ENCODE results near the gene ANKRD63.
A peak's percentile ranks its signal among the peaks of the same experiment; 100 is the strongest.

Gene ANKRD63

DNA sequence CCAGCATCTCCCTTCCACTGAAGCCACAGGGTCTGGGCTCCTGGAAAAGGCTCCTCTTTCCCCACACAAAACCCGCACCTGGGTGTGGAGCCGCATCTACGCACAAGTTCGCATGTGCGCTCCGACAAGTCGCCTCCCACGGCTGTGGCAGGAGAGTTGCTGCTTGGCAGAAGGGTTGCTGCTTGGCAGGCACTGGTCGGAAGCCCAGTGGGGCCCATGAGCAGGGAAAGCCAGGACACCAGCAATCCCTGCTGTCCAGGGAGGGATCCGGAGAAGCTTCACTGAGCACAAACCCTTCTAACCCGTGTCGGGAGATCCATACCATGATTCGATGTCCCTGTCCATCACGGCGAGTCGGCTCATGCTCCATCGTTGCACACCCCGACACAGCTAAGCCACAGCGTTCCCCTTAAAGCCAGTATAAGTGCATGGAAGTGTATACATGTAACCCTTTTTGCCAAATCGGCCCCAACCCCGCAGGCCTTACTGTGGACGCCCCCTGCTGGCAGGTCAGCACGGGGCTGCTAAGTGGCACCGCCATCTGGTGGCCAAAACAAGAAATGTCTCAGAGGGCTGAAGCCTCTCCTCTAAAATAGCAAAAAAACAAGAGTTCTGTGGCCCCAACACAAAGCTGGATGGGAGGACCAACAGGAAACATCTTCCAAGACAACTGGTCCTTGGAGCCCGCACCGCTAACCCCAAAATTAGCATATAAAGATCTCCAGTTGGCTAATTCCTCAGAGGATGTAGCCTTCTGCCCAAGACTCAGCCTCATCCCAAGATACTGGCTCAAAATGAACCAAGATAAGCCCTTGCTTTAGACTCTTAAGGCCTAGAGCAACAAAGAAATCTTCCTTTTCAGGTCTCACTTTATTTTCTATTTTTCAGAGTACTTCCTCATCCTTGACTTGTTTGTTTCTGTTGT is 8.3 kb downstream of the ANKRD63 start:
- in situ Hi-C loops (cut with MboI; ENCODE audit: low sequenced_read_pairs): loop anchor here (5.0 to 25.0 kb wide), 3 partner anchors 52 to 487 kb away; partner anchors contain the start of gene FSIP1

DNA sequence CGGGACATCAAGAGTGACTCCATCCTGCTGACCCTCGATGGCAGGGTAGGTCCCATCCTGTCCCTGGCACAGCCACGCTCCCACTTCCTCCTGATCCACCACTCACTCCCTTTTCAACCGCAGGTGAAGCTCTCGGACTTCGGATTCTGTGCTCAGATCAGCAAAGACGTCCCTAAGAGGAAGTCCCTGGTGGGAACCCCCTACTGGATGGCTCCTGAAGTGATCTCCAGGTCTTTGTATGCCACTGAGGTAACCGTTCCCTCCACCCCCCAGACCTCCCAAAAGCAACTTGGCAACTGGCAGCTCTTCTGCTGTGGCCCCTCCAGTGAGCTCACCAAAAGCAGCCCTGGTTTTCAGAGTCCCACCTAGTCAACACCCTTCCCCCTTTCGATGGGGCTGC is 9.4 kb downstream of the ANKRD63 start:
- in situ Hi-C loops (cut with MboI; ENCODE audit: low sequenced_read_pairs): loop anchor here (5.0 to 25.0 kb wide), 3 partner anchors 51 to 486 kb away; partner anchors contain the start of gene FSIP1
- H3K36me3 ChIP-seq (replicated peaks): no peaks in the 10 kb centered on the region
- no peak for DNase-seq (ENCODE audit: low spot score in 2 of 2)
- no peaks in the 10 kb centered on the region for H3K4me1 ChIP-seq
- H3K4me3 ChIP-seq: no peak overlapping the region
- no peaks in the 10 kb centered on the region for H3K27me3 ChIP-seq (ENCODE audit: low read depth)
- no peaks in the 10 kb centered on the region for H3K9me3 ChIP-seq

More for the DNA sequence above, 8.3 kb downstream of the ANKRD63 start:
- Histone ChIP-seq H3K9me3 (no peaks in the 10 kb centered on the region), H3K27me3 (ENCODE audit: low read depth) (no peaks in the 10 kb centered on the region), H3K4me1 (no peaks in the 10 kb centered on the region), H3K4me3 (no peak overlapping the region), H3K36me3 (replicated peaks) (no peaks in the 10 kb centered on the region)
- peak; percentile 68 to 90 for DNase-seq (ENCODE audit: low spot score in 2 of 2)

DNA sequence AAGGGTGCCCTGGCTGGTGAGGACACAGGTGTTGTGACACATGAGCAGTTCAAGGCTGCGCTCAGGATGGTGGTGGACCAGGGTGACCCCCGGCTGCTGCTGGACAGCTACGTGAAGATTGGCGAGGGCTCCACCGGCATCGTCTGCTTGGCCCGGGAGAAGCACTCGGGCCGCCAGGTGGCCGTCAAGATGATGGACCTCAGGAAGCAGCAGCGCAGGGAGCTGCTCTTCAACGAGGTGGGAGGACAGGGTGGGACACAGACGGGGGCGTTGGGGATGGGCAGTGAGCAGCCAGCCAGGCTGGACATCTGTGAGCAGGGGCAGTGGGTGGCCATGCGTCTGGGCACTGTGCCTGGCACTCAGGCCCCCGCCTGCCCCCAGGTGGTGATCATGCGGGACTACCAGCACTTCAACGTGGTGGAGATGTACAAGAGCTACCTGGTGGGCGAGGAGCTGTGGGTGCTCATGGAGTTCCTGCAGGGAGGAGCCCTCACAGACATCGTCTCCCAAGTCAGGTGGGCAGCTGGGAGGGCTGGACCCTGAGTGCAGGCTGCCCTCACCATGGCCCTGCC is 10.3 kb downstream of the ANKRD63 start:
- in situ Hi-C loops (cut with MboI; ENCODE audit: low sequenced_read_pairs): loop anchor here (5.0 to 25.0 kb wide), 3 partner anchors 50 to 485 kb away; partner anchors contain the start of gene FSIP1
- H3K4me3 ChIP-seq: no peak overlapping the region
- no peaks in the 10 kb centered on the region for H3K27me3 ChIP-seq (ENCODE audit: low read depth)
- H3K36me3 ChIP-seq (replicated peaks): no peaks in the 10 kb centered on the region
- H3K4me1 ChIP-seq: no peaks in the 10 kb centered on the region
- DNase-seq (ENCODE audit: low spot score in 2 of 2): no peak
- H3K9me3 ChIP-seq: no peaks in the 10 kb centered on the region

DNA sequence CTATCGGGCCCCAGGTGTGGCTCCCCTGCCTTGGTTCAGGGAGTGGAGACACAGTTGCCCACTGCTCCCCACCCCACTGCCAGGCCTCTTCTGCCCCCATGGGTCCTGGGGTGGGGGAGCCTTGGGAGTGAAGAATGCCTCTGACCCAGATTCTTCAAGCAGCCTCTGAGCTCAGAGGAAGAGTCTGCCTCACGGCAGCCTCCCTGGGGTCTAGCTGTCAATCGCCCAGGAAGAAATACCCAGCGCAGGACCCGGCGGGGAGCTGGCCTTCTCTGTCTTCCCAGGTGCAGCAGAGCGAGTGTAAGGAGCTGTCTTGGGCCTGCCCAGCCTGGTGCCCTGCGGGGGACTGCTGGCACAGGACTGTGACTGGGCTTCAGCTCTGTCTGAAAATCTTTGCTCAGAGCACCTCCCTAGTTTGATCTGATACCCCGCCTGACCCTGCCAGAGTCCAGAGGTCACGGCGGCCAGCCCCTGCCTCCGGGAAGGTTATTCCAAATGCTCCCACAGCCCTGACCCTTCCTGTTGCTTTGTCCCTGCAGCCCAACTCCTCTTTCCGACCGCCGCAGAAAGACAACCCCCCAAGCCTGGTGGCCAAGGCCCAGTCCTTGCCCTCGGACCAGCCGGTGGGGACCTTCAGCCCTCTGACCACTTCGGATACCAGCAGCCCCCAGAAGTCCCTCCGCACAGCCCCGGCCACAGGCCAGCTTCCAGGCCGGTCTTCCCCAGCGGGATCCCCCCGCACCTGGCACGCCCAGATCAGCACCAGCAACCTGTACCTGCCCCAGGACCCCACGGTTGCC is 11.0 kb downstream of the ANKRD63 start:
- H3K36me3 ChIP-seq (replicated peaks): no peaks in the 10 kb centered on the region
- H3K4me1 ChIP-seq: no peaks in the 10 kb centered on the region
- in situ Hi-C loops (cut with MboI; ENCODE audit: low sequenced_read_pairs): loop anchor here (5.0 to 25.0 kb wide), 3 partner anchors 50 to 485 kb away; partner anchors contain the start of gene FSIP1
- no peak for DNase-seq (ENCODE audit: low spot score in 2 of 2)
- H3K27me3 ChIP-seq (ENCODE audit: low read depth): no peaks in the 10 kb centered on the region
- no peak overlapping the region for H3K4me3 ChIP-seq
- H3K9me3 ChIP-seq: no peaks in the 10 kb centered on the region

DNA sequence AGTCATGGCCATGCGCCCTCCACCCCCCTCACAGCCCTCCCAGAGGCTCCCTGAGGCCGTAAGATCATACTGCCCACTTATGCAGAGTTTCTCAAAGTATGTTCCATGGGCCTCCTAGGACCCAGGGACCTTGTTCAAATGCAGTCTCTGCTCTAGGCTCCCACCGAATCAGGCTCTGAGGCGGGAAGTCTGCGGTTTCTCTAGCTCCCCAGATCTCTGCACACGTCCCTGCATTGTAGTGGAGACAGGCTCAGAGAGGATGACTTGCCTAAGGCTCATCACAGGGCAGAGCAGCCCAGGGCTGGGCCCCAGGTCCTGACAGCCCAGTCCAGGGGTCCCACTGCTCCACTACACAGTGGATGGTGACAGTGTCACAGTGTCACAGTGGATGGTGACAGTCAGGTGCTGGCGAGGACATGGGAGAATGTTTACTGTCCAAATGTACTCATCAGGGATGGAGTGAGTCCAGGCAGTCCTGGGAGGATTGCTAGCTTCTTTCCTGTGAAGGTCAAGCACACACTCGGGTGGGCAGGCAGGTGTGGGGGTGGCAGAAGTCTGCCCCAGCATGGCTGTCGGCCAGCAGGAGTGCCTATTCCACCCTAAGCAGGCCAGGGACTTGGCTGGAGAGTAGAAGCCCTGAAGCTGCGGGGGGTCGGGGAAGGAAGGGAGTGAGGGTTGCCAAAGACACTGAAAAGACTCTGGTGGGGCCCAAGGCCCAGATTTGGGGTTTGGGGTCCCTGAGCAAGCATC is 12.4 kb downstream of the ANKRD63 start:
- H3K4me1 ChIP-seq: no peaks in the 10 kb centered on the region

DNA sequence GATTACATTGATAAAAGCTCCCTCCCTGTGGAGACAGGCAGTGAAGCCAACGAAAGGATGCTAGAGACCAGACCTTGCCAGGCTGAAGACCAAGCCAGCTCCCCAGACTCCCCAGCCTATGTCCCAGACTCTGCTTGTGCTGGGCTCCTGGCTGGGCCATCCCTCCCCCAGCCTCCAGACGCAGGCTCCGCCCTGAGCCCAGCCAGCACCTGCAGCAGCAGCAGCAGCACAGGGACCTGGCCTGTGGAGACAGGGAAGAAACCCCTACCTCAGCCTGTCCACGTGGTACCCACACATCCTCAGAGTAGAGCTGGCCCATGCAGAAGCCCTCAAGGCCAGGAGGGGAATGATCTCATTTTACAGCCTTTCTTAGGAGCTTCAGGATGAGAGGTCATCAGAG is 13.3 kb downstream of the ANKRD63 start:
- no peak overlapping the region for H3K4me3 ChIP-seq
- H3K9me3 ChIP-seq: no peaks in the 10 kb centered on the region
- no peaks in the 10 kb centered on the region for H3K36me3 ChIP-seq (replicated peaks)
- H3K27me3 ChIP-seq (ENCODE audit: low read depth): no peaks in the 10 kb centered on the region
- DNase-seq (ENCODE audit: low spot score in 2 of 2): no peak
- H3K4me1 ChIP-seq: no peaks in the 10 kb centered on the region
- in situ Hi-C loops (cut with MboI; ENCODE audit: low sequenced_read_pairs): loop anchor here (5.0 to 25.0 kb wide), 3 partner anchors 47 to 482 kb away; partner anchors contain the start of gene FSIP1

More for the DNA sequence above, 12.4 kb downstream of the ANKRD63 start:
- no peaks in the 10 kb centered on the region for H3K27me3 ChIP-seq (ENCODE audit: low read depth)
- H3K9me3 ChIP-seq: no peaks in the 10 kb centered on the region
- no peaks in the 10 kb centered on the region for H3K36me3 ChIP-seq (replicated peaks)
- no peak for DNase-seq (ENCODE audit: low spot score in 2 of 2)
- no peak overlapping the region for H3K4me3 ChIP-seq
- in situ Hi-C loops (cut with MboI; ENCODE audit: low sequenced_read_pairs): loop anchor here (5.0 to 25.0 kb wide), 3 partner anchors 48 to 483 kb away; partner anchors contain the start of gene FSIP1

DNA sequence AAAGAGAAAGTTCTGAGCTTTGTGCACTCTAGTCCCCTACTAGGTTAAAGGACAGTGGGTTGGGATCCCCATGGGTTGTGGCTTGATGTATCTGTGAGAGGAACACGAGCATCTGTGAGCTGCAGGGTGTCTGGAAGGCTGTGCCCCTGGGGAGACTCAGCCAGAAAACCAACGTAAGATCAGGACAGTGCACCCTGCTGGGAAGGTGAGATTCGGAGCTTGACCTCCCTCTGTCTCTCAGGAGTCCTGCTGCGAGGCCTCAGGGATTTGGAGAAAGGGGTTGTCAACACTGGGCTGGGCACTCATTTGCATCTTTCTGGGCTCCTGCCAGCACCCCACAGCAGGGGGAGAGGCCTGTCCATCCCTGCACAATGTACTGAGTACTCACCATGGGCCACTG is 15.2 kb downstream of the ANKRD63 start:
- Histone ChIP-seq H3K9me3 (no peaks in the 10 kb centered on the region), H3K36me3 (replicated peaks) (no peaks in the 10 kb centered on the region), H3K27me3 (ENCODE audit: low read depth) (no peaks in the 10 kb centered on the region), H3K4me3 (no peak overlapping the region), H3K4me1 (no peaks in the 10 kb centered on the region)
- in situ Hi-C loops (cut with MboI; ENCODE audit: low sequenced_read_pairs): loop anchor here (25.0 kb wide), 1 partner anchor 480 kb away; the partner anchor contains the start of gene FSIP1
- no peak for DNase-seq (ENCODE audit: low spot score in 2 of 2)

DNA sequence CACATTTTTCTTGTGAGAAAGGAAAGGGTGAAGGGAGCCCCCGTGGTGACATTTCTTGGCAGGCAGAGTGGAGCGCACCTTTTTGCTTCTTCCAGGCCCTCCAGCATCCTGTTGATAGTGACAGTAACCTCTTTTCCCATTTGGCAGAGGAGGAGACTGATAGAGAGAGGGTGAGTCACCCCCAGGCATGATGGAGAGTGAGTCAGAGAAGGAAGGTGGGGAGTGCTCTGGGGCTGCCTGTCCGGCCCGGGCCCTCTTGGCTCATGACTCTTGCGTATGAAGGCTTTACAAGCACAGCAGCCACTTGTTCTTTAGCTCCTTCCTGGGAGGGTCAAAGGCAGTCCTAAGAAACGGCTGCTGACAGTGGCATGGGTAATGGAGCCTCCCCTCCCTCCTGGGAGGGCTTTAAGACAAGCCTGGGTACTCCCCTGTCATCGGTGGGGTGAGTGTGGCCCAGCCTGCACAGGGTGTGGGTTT is 16.0 kb downstream of the ANKRD63 start:
- no peak for DNase-seq (ENCODE audit: low spot score in 2 of 2)
- H3K36me3 ChIP-seq (replicated peaks): no peaks in the 10 kb centered on the region
- H3K27me3 ChIP-seq (ENCODE audit: low read depth): no peaks in the 10 kb centered on the region
- H3K4me1 ChIP-seq: no peaks in the 10 kb centered on the region
- no peak overlapping the region for H3K4me3 ChIP-seq
- H3K9me3 ChIP-seq: no peaks in the 10 kb centered on the region
- in situ Hi-C loops (cut with MboI; ENCODE audit: low sequenced_read_pairs): loop anchor here (25.0 kb wide), 1 partner anchor 480 kb away; the partner anchor contains the start of gene FSIP1

DNA sequence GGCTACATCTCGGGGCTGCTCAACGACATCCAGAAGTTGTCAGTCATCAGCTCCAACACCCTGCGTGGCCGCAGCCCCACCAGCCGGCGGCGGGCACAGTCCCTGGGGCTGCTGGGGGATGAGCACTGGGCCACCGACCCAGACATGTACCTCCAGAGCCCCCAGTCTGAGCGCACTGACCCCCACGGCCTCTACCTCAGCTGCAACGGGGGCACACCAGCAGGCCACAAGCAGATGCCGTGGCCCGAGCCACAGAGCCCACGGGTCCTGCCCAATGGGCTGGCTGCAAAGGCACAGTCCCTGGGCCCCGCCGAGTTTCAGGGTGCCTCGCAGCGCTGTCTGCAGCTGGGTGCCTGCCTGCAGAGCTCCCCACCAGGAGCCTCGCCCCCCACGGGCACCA is 17.0 kb downstream of the ANKRD63 start:
- no peak overlapping the region for H3K4me3 ChIP-seq
- DNase-seq (ENCODE audit: low spot score in 2 of 2): no peak
- in situ Hi-C loops (cut with MboI; ENCODE audit: low sequenced_read_pairs): loop anchor here (25.0 kb wide), 1 partner anchor 479 kb away; the partner anchor contains the start of gene FSIP1
- H3K36me3 ChIP-seq (replicated peaks): no peaks in the 10 kb centered on the region
- no peaks in the 10 kb centered on the region for H3K9me3 ChIP-seq
- H3K27me3 ChIP-seq (ENCODE audit: low read depth): no peaks in the 10 kb centered on the region
- no peaks in the 10 kb centered on the region for H3K4me1 ChIP-seq

DNA sequence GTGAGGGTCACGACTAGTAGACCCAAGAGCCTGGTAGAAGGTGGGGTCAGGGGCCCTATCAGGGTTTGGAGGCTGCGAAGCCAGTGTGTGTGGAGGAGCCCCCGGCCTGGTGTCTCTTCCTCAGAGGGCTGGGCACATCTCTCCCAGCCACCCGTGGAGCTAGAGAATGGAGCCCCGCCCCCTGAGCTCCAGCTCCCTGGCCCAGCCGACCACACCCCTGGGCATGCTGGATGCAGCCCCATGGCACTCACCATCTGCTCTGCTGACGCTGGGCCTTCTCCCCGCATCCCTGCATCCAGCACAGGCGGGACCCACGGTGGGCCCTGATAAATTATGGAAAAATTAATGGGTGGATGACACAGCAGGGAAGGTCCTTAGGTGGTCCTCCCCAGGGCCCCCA is 17.5 kb downstream of the ANKRD63 start:
- in situ Hi-C loops (cut with MboI; ENCODE audit: low sequenced_read_pairs): loop anchor here (25.0 kb wide), 1 partner anchor 478 kb away; the partner anchor contains the start of gene FSIP1
- Histone ChIP-seq H3K4me1 (no peaks in the 10 kb centered on the region), H3K9me3 (no peaks in the 10 kb centered on the region), H3K36me3 (replicated peaks) (no peaks in the 10 kb centered on the region), H3K27me3 (ENCODE audit: low read depth) (no peaks in the 10 kb centered on the region), H3K4me3 (no peak overlapping the region)
- DNase-seq (ENCODE audit: low spot score in 2 of 2): no peak

DNA sequence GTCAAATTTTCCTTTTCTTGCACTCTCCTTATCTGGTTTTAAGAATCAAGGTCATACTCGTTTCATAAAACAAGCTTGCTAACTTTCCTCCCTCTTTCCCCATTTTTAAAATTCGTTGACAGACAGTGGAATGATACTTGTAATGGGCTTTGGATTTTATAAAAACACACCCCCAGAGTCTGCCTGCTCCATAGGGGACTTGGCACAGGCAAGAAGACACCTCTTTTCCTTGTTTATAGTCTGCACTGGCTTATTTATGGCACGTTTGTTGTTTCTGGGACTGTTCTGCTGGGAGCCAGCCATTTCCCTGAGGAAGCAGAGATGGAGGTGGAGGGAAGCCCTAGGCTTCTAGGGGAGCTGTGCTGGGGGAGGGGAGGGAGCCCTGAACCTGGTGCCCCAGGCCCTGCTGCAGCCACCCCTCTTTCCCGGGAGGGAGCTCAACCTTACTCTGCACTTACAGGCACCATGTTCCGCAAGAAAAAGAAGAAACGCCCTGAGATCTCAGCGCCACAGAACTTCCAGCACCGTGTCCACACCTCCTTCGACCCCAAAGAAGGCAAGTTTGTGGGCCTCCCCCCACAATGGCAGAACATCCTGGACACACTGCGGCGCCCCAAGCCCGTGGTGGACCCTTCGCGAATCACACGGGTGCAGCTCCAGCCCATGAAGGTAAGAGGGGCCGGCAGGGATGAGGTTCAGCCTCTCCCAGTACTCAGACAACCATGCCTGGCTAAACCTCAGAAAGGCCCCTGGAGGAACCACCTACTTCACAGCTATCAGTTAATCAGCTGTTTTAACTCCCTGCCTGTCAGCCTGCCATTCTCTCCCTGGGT is 18.3 kb downstream of the ANKRD63 start:
- H3K27me3 ChIP-seq (ENCODE audit: low read depth): no peaks in the 10 kb centered on the region
- no peaks in the 10 kb centered on the region for H3K36me3 ChIP-seq (replicated peaks)
- no peak for DNase-seq (ENCODE audit: low spot score in 2 of 2)
- H3K4me1 ChIP-seq: no peaks in the 10 kb centered on the region
- in situ Hi-C loops (cut with MboI; ENCODE audit: low sequenced_read_pairs): loop anchor here (25.0 kb wide), 1 partner anchor 477 kb away; the partner anchor contains the start of gene FSIP1
- no peak overlapping the region for H3K4me3 ChIP-seq
- H3K9me3 ChIP-seq: no peaks in the 10 kb centered on the region

Measured in HAP-1 (cell line).